HL-60/S4 (cell line): ENCODE measurements around the gene CRK.
"Not testable (repeated sequence)": the region's sequence is repeated elsewhere in the genome, so short reads cannot be mapped to it uniquely, and the experiment has no call there.

ENCODE experiments used
- in situ Hi-C: fragments of 300-500 bp; cut with MboI; formaldehyde crosslinking; loops from 2 replicates; pipeline ENCODE4 v1.14.3; 2022; ENCODE audit warnings: low sequenced_read_pairs

CRK gene

DNA sequence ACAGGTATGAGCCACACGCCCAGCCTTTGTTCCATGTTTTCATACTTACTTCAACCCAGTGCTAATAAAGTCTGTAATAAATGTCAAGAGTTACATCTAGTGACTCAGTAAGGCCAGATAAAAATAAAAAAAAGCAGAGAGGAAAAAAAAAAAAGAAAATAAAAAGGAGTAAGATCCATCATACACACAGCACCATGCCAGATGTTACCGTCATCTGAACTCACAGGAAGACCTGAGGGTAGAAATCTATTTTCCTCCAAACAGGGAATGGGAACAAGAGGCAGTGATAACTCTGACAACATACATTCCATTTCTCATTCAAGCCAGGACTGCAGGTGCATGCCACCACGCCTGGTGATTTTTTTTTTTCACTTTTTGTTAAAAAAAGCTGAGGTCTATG, 20.7 kb downstream of the CRK start:
- in situ Hi-C loops: no loop called here

- in situ Hi-C loops: no loop called here
These were observed 21.9 kb downstream of the CRK start for GRCh38 chr17:1434150-1434549.

DNA sequence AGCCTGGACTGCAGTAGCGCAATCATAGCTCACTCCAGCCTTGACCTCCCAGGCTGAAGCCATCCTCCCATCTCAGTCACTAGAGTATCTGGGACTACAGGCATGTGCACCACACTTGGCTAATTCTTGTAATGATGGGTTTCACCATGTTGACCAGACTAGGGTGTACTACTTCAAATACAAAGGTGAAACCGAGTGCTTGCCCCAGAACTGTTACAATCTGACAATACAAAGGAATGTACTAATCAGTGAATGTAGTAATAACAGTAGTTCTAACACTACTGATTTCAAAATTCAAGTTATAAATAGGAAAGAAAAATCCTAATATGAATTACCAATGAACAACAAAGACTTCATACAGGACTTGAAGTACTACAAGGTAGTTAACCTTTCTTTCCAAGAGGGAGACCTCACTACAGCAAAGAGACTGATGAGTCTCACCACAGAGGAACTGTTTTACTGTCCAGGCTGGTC, 24.4 kb downstream of the CRK start:
- in situ Hi-C loops: no loop called here

DNA sequence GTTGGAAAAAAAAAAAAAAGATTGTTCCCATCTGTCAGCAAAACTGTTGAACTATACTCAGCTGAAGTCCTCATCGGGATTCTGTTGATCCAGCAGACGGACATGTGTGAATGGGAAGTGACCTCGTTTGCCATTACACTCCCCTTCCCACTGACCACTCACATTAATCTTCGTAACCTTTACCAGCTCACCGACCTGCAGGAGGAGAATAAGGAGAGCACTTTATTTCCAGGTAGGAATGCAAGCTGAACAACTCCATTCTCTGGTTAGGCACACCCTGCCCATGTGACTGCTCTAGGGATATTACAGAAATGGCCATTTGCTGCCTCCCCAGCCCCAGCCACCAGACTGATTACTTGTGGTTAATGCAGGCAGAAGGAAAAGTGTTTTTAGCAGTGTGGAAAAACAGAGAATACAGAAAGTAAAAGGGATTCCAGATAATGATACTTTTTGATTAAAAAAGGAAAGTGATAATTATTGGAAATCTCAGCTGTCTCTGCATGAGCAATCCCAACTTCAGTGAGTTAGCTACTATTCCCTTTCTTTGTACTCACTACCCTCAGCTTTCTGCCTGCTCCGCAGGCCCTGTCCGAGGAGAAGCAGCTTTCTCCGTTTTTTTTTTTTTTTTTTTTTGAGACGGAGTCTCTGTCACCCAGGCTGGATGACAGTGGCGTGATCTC, 32.4 kb downstream of the CRK start:
- in situ Hi-C loops: no loop called here

DNA sequence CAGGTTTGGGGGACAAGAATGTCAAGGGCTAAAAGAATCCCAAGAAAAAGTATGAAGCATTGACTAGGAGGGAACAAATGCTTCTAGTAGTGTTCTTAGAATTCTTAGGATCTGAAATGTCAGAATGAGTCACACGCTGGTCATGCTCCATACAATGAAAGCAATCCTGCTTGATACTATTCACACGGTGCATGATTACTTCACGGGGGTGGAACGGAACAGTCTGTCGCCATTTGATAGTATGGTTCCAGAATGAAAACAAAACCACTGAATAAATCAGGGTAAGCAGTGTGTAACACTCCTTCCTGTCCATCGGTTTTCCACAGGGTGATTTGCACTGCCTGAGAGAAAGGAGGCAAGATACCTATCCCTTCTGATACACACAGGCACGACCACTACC, 33.1 kb downstream of the CRK start:
- in situ Hi-C loops: no loop called here

DNA sequence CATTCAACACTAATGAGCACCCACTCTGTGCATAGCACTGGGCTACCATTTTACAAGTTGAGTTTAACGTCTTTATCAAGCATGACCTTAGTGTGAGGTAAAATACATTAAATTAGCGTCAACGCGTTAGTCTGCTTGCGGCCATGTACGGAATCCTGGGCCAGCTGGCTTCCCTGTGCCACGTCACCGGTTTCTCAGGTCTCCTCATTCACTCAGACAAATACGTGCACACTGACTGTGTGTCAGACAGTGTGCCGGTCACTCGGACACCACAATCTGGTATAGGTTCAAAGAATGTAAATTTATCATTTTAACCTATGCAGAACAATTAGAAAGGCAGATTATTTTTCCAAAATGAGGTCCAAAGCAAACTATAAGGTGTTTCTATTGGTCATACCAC, 34.6 kb downstream of the CRK start:
- in situ Hi-C loops: no loop called here

DNA sequence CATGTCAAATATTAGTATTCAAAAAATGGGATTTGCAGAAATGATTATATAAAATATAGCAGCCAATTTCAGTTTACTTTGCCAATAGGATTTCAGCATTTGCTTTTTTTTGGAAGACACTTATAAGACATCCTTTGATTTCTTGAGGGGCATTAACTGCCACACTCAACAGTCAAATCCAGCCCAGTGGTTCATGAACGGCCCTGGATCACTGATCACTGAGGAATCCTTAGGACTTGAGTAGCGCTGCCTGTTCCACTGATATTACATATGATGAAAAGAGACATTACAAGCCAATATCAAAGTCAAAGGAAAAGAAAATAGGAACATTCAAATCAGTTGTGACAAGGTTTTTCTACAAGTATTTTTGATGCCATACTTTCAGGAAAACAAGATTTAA, 35.1 kb downstream of the CRK start:
- in situ Hi-C loops: no loop called here

GRCh38 chr17:1420163-1420562, 35.9 kb downstream of the CRK start:
- in situ Hi-C loops: no loop called here

DNA sequence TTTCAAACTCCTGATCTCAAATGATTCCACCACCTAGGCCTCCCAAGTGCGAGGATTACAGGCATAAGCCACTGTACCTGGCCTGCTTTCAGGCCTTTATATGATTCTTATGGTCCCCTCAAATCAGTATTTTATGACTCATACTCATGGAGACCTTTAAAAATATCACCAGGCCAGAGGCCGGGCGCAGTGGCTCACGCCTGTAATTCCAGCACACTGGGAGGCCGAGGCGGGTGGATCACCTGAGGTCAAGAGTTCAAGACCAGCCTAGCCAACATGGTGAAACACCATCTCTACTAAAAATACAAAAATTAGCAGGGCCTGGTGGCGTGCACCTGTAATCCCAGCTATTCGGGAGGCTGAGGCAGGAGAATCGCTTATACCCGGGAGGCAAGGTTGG, 37.6 kb downstream of the CRK start:
- in situ Hi-C loops: not testable (repeated sequence)

DNA sequence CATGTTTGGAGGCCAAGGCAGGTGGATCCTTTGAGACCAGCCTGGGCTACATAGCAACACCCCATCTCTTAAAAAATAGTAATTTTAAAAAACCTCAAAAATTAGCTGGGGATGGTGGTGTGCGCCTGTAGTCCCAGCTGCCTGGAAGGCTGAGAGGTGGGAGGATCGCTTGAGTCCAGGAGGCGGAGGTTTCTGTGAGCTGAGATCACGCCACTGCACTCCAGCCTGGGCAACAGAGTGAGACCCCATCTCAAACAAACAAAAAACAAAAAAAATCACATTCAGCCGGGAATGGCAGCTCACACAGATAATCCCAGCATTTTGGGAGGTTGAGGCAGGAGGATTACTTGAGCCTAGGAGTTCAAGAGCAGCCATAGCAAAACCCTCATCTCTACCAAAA, 39.6 kb downstream of the CRK start:
- in situ Hi-C loops: no loop called here

GRCh38 chr17:1414634-1415033, 41.4 kb downstream of the CRK start:
- in situ Hi-C loops: no loop called here

DNA sequence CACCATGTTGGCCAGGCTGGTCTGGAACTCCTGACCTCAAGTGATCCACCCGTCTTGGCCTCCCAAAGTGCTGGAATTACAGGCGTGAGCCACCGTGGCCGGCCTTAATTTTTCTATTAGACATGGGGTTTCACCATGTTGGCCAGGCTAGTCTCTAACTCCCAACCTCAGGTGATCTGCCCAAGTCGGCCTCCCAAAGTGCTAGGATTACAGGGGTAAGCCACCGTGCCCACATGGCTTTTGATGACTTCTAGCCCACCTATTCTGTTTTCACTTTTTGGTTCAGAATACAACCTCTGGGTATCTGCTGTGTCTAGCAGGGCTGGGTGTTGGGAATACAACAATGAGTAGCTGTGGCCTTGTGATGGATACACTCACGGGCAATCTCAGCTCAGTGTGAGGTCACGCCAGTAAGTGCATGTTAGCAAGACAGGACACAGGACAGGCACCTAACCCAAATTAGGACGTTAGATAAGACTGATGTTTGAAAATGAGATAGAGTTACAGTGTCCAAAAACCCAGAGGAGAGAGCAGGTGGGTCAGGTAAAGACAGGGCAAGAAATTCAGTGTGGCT, 41.9 kb downstream of the CRK start:
- in situ Hi-C loops: no loop called here

- in situ Hi-C loops: no loop called here
These were observed 42.7 kb downstream of the CRK start for GRCh38 chr17:1413281-1413791.

DNA sequence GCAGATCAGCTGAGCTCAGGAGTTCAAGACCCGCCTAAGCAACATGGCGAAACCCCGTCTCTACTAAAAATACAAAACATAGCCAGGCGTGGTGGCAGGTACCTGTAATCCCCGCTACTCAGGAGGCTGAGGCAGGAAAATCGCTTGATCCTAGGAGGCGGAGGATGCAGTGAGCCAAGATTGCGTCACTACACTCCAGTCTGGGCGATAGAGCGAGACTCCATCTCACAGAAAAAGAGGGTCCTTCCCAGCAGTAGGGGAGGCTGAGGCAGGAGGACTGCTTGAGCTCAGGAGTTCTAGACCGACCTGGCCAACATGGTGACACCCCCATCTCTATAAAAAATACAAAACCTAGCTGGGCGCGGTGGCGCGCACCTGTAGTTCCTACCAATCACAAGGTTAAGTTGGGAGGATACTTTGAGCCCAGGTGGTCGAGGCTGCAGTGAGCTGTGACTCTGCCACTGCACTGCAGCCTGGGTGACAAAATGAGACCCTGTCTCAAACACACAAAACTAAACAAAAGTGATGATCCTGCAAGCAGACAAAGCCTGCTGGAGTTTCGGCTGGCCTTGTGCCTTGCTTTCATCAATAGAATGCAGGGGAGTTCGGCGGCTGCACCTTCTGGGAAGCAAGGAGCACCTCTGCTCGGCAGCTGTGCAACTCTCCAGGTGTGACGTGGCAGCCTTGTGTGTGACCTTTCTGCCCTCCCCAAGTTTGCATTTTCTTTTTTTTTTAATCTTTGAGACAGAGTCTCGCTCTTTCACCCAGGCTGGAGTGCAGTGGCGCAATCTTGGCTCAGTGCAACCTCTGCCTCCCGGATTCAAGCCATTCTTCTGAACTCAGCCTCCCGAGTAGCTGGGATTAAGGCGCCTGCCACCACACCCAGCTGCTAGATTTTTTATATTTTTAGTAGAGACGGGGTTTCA, 43.6 kb downstream of the CRK start:
- in situ Hi-C loops: no loop called here

DNA sequence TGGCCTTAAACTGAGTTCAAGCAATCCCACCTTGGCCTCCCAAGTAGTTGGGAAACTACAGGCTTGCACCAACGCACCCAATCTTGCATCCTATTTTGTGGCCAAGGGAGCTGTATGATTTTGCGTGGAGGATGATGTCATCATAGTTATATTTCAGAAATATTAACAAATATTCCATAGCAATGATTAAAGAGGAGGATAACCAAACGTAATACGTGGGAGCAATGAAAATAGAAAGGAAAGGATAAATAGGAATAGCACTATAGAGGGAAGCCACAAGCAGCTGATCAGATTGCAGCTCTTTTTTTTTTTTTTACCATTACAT, 53.8 kb downstream of the CRK start:
- in situ Hi-C loops: no loop called here

- in situ Hi-C loops: no loop called here
These were observed 56.1 kb downstream of the CRK start, which contains the start of gene YWHAE for GRCh38 chr17:1399679-1400512. Gene YWHAE (minus strand): TSS chr17:1400222. CDS start chr17:1400110, 112 bp downstream.

DNA sequence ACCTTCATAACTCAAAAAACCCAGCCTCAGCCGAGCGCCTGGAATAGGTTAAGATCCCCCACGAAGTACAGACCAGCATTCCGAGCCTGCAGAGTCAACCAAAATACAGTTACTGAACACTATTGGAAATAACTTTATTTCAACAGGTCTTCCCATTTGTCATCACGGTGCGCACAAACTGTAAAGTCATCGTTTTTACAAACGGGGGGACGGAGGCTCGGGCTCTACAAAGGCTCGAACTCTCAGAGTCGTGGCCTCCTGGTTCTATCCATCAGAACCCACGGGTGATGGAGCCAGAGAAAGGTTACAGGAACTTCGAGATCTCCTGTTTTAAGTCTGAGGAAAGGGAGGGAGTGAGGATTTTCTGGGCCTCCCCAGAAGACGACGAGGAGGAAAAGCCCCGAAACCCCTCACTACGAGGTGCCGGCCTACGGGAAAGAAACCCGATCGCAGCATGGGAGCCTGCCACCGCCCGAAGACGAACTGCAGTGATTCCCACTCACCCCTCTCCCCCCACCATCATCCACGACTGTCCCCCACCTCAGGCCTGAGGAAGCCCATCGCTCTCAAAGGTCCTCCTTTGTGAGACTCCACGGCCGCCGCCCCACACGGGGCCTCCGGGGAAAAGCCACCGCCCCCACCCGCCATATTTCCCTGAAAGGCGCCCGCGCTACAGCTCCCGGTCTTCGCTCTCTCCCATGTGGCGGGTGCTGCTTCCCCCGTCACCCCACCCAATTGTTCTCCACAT, 56.9 kb downstream of the CRK start:
- in situ Hi-C loops: no loop called here

GRCh38 chr17:1398028-1398427, 58.0 kb downstream of the CRK start:
- in situ Hi-C loops: no loop called here

DNA sequence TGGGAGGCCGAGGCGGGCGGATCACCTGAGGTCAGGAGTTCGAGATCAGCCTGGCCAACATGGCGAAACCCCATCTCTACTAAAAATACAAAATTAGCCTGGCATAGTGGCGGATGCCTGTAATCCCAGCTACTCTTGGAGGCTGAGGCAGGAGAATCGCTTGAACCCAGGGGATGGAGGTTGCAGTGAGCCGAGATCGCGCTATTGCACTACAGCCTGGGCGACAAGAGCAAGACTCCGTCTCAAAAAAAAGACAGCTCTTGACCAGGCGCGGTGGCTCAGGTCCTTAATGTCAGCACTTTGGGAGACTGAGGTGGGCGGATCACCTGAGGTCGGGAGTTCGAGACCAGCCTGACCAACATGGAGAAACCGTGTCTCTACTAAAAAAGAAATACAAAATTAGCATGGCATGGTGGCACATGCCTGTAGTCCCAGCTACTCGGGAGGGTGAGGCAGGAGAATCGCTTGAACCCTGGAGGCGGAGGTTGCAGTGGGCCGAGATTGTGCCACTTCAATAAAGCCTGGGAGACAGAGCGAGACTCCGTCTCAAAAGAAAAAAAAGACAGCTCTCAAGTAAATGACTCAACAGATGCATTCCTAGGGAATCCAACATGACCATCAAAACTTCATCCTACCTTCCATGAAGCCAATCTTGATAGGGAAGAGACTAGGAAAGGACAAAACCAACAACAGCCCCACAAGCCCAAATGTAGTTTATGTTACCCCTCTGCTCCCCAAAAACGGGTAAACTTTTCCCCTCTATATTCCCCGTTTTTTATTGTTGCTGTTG, 60.0 kb downstream of the CRK start:
- in situ Hi-C loops: not testable (repeated sequence)
